ENCODE measurements around the gene LONP1. TPM values are rescaled to one million over a fixed set of nuclear protein-coding genes. Genes with fewer than 3 reads are reported as not detected.

The LONP1 gene
- total and polyA plus RNA-seq, 2 of the 8 experiments (the other 6 are each of a cell fraction or from before 2014, with no cell fraction given): 98.1 to 117 TPM

DNA sequence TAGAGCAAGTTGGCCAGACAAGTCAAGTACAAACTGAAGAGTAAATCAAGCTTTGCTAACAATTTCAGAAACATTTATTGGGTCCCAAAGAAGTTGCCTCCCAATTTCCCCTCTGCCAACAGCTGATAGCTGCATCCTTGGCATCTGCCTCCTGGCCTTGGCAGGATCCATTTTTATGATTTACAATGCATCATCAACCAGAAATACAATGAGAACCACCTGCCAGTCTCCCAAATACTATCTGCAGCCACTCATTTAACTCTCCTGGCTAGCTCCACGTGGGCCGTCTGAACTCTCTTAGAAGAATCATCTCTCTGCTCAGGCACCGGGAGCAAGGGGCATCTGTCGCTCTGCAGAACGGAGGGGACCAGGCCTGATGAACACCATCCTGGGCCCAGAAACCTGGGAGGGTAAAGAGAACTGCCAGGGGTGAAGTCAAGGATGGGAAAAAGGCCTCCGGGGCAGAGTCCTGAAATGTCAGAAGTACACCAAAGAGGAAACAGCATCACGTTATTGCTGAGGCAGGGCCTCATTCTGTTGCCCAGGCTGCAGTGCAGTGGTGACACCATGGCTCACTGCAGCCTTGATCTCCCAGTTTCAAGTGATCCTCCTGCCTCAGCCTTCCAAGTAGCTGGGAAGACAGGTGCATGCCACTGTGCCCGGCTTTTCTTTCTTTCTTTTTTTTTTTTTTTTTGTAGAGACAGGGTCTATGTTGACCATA is 2.6 kb downstream of the LONP1 start:
- Histone ChIP-seq H3K79me2 (ENCODE audit: control insufficient read depth in 1 of 2, insufficient read depth in 2 of 2, low read length in 2 of 2) (peaks cover 34 to 49% of the 10 kb centered on the region in 2 experiments), H3K9me3 (ENCODE audit: insufficient read depth in 2 of 2, low read depth in 1 of 2, low read length in 1 of 2) (no peaks in the 10 kb centered on the region), H2BK20ac (ENCODE audit: low read length) (no peak overlapping the region), H3K27ac (ENCODE audit: low read depth, low read length) (no peak overlapping the region; the same call in 1 of the 2 replicates), H2BK12ac (ENCODE audit: low read depth, low read length) (no peak overlapping the region), H3K14ac (ENCODE audit: insufficient read length) (no peak overlapping the region), H3K18ac (ENCODE audit: extremely low read depth, low read length) (no peak overlapping the region), H3K4me3 (ENCODE audit: extremely low read depth in 1 of 4, insufficient read depth in 2 of 4, low read depth in 3 of 4, low read length in 4 of 4) (no peak overlapping the region), H3K4me1 (replicated peaks in 1 of 4; ENCODE audit: control insufficient read depth in 3 of 4, insufficient read depth in 4 of 4, low read length in 3 of 4) (no peaks in the 10 kb centered on the region; a peak in 2 of 7 replicates), H3K23me2 (ENCODE audit: low read depth, low read length) (peaks cover 7% of the 10 kb centered on the region), H2AK5ac (ENCODE audit: low read depth, low read length) (no peak overlapping the region), H3K23ac (ENCODE audit: insufficient read length) (no peak overlapping the region), H3K4ac (replicated peaks; ENCODE audit: insufficient read length, low read depth, low read length) (no peak overlapping the region), H2BK5ac (ENCODE audit: low read depth, low read length) (no peak overlapping the region), H2AFZ (ENCODE audit: low read length) (no peak overlapping the region), H2BK15ac (ENCODE audit: low read length) (no peak overlapping the region), H4K8ac (ENCODE audit: extremely low read depth, insufficient read depth, low read length) (no peak overlapping the region), H3K9ac (replicated peaks in 1 of 4; ENCODE audit: extremely low read depth in 1 of 4, low read depth in 3 of 4, low read length in 3 of 4) (no peak overlapping the region; a peak in 1 of 7 replicates), H4K91ac (replicated peaks; ENCODE audit: insufficient read length, low read length) (no peak overlapping the region), H3K36me3 (ENCODE audit: control insufficient read depth in 2 of 4, insufficient read depth in 4 of 4, low read length in 3 of 4) (peaks cover 12 to 27% (median 20%) of the 10 kb centered on the region in 4 experiments), H2BK120ac (replicated peaks; ENCODE audit: low read depth, low read length) (no peak overlapping the region), H4K20me1 (replicated peaks in 1 of 2; ENCODE audit: control insufficient read depth in 1 of 2, insufficient read depth in 2 of 2, low read length in 2 of 2) (peaks cover 10 to 13% of the 10 kb centered on the region in 2 experiments), H3K27me3 (replicated peaks in 1 of 4; ENCODE audit: control insufficient read depth in 3 of 4, extremely low read depth in 1 of 4, insufficient read depth in 3 of 4, low read length in 3 of 4) (no peaks in the 10 kb centered on the region), H4K5ac (ENCODE audit: insufficient read length, low read depth, low read length) (no peak overlapping the region), H3K79me1 (ENCODE audit: low read depth, low read length) (peaks cover 13% of the 10 kb centered on the region), H3K4me2 (ENCODE audit: insufficient read depth in 1 of 2, low read depth in 2 of 2, low read length in 2 of 2) (peak overlapping the region; percentile 37 to 55; a peak in 2 of 4 replicates), H3K56ac (replicated peaks; ENCODE audit: insufficient read length, low read depth, low read length) (no peak overlapping the region)
- POLR2A ChIA-PET (ENCODE audit: partially characterized antibody): interaction anchor here (0.7 to 22.4 kb wide), 9 partner anchors 9 to 96 kb away, joined by 3 to 620 read pairs (median 18); partner anchors contain the start of genes DUS3L, RPL36, SAFB and SAFB2
- CTCF ChIA-PET (ENCODE audit: partially characterized antibody): interaction anchor here (1.2 to 4.0 kb wide), 2 partner anchors 10 to 28 kb away, joined by 3 to 17 read pairs; partner anchors contain the start of gene RPL36
- DNase-seq (ENCODE audit: low read depth in 1 of 2, low spot score in 2 of 2) (no peak), FAIRE-seq (no peak)
- TF ChIP-seq NRF1 (IDR thresholded peaks at IDR 0.05; ENCODE audit: low read depth, low read length): no peak
- 94% methylated on average over 7 of the region's 8 CpGs; no CpG with 5 or more reads in 1 of the 2 experiments for WGBS, 2 experiments (ENCODE audit: extremely low coverage in 1 of 2, insufficient coverage in 1 of 2, insufficient read length in 1 of 2, insufficient replicate concordance in 2 of 2, low coverage in 1 of 2, low lambda C conversion rate in 2 of 2, missing lambda C conversion rate in 1 of 2)

Measured in H1 (cell line).